ENCODE data around the gene ANKAR. TPM values are rescaled to one million over a fixed set of nuclear protein-coding genes. Genes with fewer than 3 reads are reported as not detected.

Gene ANKAR
- total RNA-seq, 1 experiment from 2014 or later = 4.4 TPM

DNA sequence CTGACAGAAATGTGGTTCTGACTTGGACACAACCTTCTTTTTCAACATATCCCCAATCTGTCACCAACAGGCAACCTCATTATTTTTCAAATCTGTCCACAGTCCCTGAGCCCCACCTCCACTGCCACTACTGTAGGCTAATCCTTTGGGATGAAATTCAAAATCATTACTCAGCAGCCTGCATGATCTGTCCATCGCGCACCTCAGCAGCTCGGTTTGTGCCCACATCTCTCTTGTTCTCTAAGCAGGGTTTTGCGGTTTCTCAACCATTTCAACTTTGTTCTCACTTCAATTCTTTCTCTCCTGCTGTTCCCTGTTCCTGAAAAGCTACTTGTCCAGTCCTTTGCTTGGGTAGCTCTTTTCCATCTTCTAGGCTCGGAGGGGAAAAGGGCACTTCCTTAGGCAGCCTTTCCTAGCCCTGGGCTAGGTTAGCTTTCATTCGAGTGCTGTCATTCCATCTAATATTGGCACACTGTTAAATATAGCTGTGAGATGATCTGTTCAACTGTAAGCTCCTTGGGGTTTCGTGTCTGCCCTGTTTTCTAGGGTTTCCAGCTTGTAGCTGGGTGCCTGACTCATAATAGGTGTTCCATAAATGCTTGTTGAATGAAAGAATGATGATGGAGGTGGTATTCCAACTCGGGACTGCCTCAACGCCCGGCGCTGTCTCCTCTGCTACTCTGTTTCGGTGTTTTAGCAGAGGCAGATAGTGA lies 653 bp upstream of the ANKAR start:
- H3K9me3 ChIP-seq (ENCODE audit: control insufficient read depth, insufficient read depth, low read depth, low read length) = peaks cover 7% of the 10 kb centered on the region; the same call in 1 of the 2 replicates
- no TSS peak for BruUV-seq (replicated peaks)
- no peak; the same call in 1 of the 2 replicates for ATAC-seq
- ChIA-PET CTCF (interaction anchor here (0.9 to 1.8 kb wide), 3 partner anchors 23 to 89 kb away, joined by 3 to 6 read pairs (median 3); partner anchors contain the start of gene OSGEPL1), POLR2A (no interaction called here)
- H3K36me3 ChIP-seq (ENCODE audit: control insufficient read depth, insufficient read depth, low read length) = peaks cover 7% of the 10 kb centered on the region; the same call in 1 of the 2 replicates
- no peaks in the 10 kb centered on the region; the same call in 1 of the 2 replicates for H3K4me1 ChIP-seq (ENCODE audit: control insufficient read depth, insufficient read depth, low read length)
- H3K4me3 ChIP-seq (ENCODE audit: low read depth in 2 of 2, low read length in 2 of 2) = peak overlapping the region; percentile 71 to 76
- H3K27ac ChIP-seq (ENCODE audit: low read length) = 0 out of 2 replicates have a peak overlapping the region, but pooled peaks have one; percentile 2
- no peak for DNase-seq (ENCODE audit: low read depth, low spot score)
- no peaks in the 10 kb centered on the region for H3K27me3 ChIP-seq (ENCODE audit: control insufficient read depth, insufficient read depth, low read length)
- in situ Hi-C loops (cut with HindIII; ENCODE audit: low pct_unique_long_range_greater_than_20kb, low sequenced_read_pairs) (no loop called here), intact Hi-C loops (cut with micrococcal nuclease; ENCODE audit: unreplicated experiment) (no loop called here)
- TF ChIP-seq, protein P1, sequence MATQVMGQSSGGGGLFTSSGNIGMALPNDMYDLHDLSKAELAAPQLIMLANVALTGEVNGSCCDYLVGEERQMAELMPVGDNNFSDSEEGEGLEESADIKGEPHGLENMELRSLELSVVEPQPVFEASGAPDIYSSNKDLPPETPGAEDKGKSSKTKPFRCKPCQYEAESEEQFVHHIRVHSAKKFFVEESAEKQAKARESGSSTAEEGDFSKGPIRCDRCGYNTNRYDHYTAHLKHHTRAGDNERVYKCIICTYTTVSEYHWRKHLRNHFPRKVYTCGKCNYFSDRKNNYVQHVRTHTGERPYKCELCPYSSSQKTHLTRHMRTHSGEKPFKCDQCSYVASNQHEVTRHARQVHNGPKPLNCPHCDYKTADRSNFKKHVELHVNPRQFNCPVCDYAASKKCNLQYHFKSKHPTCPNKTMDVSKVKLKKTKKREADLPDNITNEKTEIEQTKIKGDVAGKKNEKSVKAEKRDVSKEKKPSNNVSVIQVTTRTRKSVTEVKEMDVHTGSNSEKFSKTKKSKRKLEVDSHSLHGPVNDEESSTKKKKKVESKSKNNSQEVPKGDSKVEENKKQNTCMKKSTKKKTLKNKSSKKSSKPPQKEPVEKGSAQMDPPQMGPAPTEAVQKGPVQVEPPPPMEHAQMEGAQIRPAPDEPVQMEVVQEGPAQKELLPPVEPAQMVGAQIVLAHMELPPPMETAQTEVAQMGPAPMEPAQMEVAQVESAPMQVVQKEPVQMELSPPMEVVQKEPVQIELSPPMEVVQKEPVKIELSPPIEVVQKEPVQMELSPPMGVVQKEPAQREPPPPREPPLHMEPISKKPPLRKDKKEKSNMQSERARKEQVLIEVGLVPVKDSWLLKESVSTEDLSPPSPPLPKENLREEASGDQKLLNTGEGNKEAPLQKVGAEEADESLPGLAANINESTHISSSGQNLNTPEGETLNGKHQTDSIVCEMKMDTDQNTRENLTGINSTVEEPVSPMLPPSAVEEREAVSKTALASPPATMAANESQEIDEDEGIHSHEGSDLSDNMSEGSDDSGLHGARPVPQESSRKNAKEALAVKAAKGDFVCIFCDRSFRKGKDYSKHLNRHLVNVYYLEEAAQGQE (IDR thresholded peaks at IDR 0.05; ENCODE audit: insufficient read depth in 1 of 2, low read depth in 2 of 2, low read length in 1 of 2) = no peak
- TF ChIP-seq, protein P2, sequence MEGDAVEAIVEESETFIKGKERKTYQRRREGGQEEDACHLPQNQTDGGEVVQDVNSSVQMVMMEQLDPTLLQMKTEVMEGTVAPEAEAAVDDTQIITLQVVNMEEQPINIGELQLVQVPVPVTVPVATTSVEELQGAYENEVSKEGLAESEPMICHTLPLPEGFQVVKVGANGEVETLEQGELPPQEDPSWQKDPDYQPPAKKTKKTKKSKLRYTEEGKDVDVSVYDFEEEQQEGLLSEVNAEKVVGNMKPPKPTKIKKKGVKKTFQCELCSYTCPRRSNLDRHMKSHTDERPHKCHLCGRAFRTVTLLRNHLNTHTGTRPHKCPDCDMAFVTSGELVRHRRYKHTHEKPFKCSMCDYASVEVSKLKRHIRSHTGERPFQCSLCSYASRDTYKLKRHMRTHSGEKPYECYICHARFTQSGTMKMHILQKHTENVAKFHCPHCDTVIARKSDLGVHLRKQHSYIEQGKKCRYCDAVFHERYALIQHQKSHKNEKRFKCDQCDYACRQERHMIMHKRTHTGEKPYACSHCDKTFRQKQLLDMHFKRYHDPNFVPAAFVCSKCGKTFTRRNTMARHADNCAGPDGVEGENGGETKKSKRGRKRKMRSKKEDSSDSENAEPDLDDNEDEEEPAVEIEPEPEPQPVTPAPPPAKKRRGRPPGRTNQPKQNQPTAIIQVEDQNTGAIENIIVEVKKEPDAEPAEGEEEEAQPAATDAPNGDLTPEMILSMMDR (IDR thresholded peaks at IDR 0.05) = no peak
- TF ChIP-seq POLR2AphosphoS5 (IDR thresholded peaks at IDR 0.05; ENCODE audit: low read depth, low read length) (no peak), TCF7L2 (IDR thresholded peaks at IDR 0.05; ENCODE audit: low read depth, low read length) (no peak), SIN3A (IDR thresholded peaks at IDR 0.05; ENCODE audit: borderline replicate concordance, insufficient read depth, low read depth, low read length) (no peak)

DNA sequence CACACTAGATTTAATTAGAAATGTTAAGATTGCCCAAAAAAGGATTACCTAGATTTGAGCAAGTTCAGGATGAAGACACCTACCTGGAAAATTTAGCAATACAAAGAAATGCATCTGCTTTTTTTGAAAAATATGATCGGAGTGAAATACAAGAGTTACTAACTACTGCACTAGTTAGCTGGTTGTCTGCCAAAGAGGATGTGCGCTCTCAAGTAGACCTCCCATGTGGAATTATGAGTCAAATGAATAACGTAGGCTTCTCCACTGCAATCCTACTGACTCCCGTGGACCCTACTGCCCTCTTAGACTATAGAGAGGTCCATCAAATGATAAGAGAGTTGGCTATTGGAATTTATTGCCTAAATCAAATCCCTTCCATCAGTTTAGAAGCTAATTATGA lies 2.0 kb downstream of the ANKAR start:
- ChIA-PET CTCF (interaction anchor here (0.7 kb wide), 1 partner anchor 16 kb away, joined by 5 read pairs; no protein-coding TSS in a partner anchor), POLR2A (interaction anchor here (0.7 kb wide), 1 partner anchor 27 kb away, joined by 4 read pairs; no protein-coding TSS in a partner anchor)
- Histone ChIP-seq H3K27ac (ENCODE audit: low read length) (no peak overlapping the region), H3K27me3 (ENCODE audit: control insufficient read depth, insufficient read depth, low read length) (no peaks in the 10 kb centered on the region), H3K4me1 (ENCODE audit: control insufficient read depth, insufficient read depth, low read length) (no peaks in the 10 kb centered on the region; the same call in 1 of the 2 replicates), H3K36me3 (ENCODE audit: control insufficient read depth, insufficient read depth, low read length) (no peaks in the 10 kb centered on the region), H3K4me3 (ENCODE audit: low read depth in 2 of 2, low read length in 2 of 2) (no peak overlapping the region), H3K9me3 (ENCODE audit: control insufficient read depth, insufficient read depth, low read depth, low read length) (peaks cover 7% of the 10 kb centered on the region; the same call in 1 of the 2 replicates)
- in situ Hi-C loops (cut with HindIII; ENCODE audit: low pct_unique_long_range_greater_than_20kb, low sequenced_read_pairs) (no loop called here), intact Hi-C loops (cut with micrococcal nuclease; ENCODE audit: unreplicated experiment) (no loop called here)
- ATAC-seq (no peak), DNase-seq (ENCODE audit: low read depth, low spot score) (no peak)
- BruUV-seq (replicated peaks) = no TSS peak
- TF ChIP-seq TCF7L2 (IDR thresholded peaks at IDR 0.05; ENCODE audit: low read depth, low read length) (no peak), SIN3A (IDR thresholded peaks at IDR 0.05; ENCODE audit: borderline replicate concordance, insufficient read depth, low read depth, low read length) (no peak), POLR2AphosphoS5 (IDR thresholded peaks at IDR 0.05; ENCODE audit: low read depth, low read length) (no peak)
- TF ChIP-seq, protein P1 (IDR thresholded peaks at IDR 0.05; ENCODE audit: insufficient read depth in 1 of 2, low read depth in 2 of 2, low read length in 1 of 2) = no peak
- TF ChIP-seq, protein P2 (IDR thresholded peaks at IDR 0.05) = no peak

All from Panc1 (cell line).